GM18502 (cell line): ENCODE data around the gene KRT40.
"Not testable (repeated sequence)": the region's sequence is repeated elsewhere in the genome, so short reads cannot be mapped to it uniquely, and the experiment has no call there.

Experiments used
- ATAC-seq: cut with Tn5 transposase; IDR thresholded peaks from one replicate; pipeline ENCODE4 v1.9.1; 2021; ENCODE audit warnings: mild to moderate bottlenecking; ENCODE audit not compliant: unreplicated experiment, poor library complexity

The KRT40 gene

DNA sequence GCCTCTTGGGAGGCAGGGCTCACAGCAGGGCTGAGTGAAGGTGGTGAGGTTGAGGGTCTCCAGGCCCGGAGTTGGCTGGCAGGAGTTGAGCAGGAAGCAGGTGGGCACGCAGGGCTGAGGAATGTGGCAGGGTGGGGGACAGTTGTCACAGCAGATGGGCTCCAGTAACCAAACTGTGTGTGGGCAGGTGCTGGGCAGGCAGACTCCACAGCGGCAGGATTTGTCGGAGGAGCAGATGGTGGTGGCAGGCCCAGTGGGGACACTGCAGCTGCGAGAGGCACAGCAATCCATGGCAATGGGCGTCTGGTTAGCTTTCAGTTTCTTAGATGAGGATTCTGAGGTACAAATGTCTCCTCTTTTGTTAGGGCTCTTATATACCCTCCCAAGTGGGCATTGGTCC lies 15.4 kb upstream of the KRT40 start, which contains the start of gene KRTAP3-2:
KRTAP3-2 (minus strand) TSS at position 344 of the 400 bp plus-strand sequence; CDS start at position 291, 53 bp downstream.
- not testable (repeated sequence) for ATAC-seq

DNA sequence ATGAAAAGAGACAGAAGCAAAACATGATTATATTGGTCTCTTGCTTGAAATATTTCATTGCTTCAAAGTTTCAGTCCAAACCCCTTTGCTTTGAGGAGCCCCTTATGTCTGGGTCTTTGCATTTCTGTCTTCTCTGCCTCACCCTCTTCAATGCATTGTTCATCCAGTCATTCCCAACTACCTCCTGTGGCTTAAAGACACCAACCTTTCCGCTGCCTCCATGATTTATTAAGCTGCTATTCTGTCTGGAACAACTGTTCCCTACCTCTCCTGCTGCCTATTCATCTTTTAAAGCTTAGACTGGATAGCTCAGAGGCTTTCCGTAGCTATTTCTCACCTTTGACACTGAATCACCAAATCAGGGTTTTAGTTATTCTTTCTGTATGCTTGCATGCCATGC lies 13.2 kb upstream of the KRT40 start:
- ATAC-seq: no peak

DNA sequence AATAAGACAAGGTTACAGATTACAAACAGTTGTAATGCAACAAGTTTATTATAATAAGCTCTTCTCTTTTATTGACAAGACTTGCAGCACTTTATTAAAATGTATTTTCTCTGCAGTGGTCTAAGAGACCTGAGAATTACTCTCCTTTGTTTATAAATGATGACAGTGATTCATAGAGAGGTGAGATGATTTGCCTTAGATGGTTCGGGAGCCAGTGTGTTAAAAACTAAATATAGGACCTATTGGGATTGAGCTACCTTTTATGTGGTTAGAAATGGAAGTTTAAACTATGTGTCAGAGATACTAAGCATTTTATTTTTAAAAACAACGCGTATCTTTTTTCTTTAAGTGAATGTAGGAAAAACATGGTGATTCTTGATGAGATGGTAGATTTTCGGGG lies 12.7 kb upstream of the KRT40 start:
- no peak for ATAC-seq

DNA sequence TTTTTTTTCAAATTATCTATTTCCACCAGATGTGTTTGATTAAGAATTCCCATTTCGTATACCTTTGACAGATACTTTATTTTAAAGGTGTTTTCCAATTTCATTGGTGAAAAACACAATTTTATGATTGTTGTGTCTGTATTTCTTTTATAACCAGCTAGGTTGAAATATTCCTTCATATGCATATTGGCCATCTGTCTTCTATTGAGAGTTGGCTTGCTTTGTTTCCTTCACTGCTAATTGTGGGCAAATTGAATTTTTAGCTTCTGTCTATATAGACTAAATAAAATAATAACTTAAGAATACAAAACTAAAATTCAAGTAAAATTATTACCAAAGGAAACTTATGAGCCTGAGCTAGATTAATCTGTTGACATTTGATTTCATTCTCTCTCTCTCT lies 11.0 kb upstream of the KRT40 start:
- ATAC-seq: no peak

DNA sequence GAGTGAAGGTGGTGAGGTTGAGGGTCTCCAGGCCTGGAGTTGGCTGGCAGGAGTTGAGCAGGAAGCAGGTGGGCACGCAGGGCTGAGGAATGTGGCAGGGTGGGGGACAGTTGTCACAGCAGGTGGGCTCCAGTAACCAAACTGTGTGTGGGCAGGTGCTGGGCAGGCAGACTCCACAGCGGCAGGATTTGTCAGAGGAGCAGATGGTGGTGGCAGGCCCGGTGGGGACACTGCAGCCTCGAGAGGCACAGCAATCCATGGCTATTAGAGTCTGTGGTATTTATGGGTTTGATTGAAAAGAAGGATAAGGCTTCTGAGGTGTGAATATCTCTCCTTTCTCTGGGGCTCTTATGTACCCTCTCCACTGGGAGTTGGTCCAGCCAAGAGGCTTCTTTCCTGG lies 9.7 kb upstream of the KRT40 start, which contains the start of gene KRTAP3-3:
KRTAP3-3 (minus strand) TSS at position 326 of the 400 bp plus-strand sequence; CDS start at position 259, 67 bp downstream.
- ATAC-seq: no peak

DNA sequence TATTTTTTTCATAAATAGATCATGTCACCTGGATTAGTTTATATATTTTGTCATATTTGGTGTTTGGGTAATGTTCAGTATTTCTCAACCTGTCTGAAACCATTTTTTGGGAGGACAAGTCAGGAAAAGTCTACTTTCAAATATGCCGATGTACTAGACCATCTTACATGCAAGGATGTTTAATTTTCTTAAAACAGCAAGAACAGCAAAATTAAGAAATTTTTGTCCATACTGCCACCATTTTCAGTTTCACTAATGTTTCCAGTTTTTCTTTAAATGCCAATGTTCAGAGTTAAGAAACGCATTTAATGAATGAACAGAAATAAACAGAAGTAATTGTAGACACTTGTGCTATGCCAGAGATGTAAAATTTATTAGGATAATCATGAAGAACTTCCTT lies 9.0 kb upstream of the KRT40 start:
- no peak for ATAC-seq

DNA sequence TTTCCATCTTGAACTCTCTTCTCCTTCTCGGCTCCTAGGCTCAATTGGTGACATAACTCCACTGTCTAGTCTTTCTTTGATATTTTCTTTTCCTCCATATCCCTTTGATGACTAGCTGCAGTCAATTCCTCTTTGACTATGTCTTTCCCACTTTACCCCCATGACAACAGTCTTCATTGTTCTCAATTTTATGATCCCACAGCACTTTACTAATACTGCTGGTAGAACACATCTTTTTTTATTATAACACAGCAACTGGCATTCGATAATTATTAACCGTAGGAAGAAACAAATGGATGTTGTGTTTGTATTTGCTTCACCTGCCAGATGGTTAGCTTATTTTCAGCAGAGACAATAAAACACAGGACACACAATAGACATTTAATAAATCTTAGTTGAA lies 8.5 kb upstream of the KRT40 start:
- ATAC-seq: no peak

DNA sequence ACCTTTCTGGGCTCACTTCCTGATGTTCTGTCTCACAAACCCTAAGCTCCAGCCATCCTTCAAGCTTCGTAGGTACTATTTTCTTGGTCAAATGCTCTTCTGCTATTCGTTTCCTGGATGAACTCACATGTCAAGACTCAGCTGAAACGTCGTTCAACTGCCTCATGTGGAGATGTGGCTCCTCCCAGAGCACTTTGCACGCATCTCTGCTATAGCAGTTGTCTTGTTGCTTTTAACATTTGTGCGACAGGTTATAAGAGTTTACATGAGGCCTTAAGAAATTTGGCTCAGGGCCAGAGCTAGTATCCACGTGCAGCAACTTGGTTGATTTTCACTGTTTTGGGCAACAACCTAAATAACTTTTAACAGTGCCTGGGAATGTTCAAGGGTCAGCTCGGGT lies 2.8 kb upstream of the KRT40 start:
- ATAC-seq: no peak

DNA sequence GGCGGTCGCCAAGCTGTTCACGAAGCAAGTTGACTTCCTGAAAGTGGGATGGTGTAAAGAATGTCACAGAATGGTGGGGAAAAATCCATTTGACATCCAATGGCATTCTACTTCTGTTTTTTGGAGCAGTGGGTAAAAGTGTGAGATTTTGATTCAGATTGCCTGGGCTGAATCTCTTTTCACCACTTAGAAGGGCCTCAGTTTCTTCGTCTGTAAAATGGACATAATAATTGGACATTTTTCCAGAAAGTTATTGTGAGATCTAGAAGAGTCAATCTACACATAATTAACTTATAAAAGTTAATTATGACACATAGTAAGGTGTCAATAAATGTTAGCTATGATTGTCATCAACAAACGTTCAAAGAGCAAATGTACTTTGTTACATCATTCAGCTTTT lies 3.0 kb downstream of the KRT40 start:
- ATAC-seq: no peak

DNA sequence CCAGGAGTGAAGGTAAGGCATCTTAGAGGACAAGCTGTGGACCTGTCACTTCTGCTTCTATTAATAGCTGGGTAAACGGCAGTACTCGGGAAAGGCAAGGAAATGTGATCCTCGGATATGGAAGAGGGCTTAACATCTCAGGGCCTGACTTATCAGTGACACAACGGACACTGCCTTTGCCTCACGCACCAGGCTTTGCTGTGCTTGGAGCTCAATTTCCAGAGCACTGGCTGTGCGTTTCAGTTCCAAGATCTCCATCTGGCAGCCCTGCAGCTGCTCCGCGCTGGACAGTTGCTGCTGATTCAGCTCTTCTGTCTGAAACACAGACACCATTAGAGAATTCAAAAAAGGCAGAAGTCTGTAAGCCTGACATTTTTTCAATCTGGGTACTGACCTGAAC lies 3.5 kb downstream of the KRT40 start:
- no peak for ATAC-seq

DNA sequence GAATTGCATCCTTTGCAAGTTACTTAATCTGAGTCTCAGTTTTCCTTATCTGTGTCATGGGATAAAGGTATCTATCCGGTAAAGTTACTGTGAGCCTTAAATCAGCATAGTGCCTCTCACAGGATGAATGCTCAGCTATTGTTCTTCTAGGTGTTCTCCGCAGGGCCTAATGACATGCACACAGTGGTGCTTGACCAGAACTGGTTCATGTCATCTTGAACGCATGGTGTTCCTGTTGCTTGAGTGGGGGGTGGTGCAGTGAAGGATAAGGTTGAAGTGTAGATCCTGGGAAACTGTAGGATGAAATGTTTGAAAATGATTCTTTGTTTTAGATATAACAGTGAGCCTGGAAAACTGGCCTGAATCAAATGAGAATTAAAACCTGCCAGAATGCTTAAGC lies 4.0 kb downstream of the KRT40 start:
- no peak for ATAC-seq

DNA sequence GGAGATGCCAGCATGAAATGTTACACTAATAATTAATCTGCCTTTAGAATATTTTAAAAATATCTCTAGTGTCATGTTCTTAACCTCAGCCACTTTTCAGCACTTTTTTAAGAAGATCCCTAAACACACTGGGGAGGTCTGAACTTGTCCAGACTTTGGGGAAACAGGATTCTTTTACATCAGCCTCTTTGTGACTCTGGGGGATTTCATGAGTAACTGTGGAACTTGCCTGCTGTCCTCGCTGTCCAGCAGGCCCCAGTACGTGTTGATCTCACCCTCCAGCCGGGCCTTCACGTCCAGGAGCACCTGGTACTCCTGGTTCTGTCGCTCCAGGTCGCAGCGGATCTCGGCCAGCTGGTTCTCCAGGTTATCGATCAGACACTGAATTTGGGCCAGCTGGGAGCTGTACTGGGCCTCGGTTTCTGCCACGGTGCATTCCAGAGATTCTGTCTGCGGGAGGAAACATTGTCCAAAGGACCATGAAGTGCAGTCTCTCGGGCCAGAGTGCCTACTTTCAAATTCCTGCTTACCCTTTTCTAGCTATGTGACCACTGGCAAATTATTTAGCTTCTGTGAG lies 5.5 kb downstream of the KRT40 start:
- ATAC-seq: no peak

DNA sequence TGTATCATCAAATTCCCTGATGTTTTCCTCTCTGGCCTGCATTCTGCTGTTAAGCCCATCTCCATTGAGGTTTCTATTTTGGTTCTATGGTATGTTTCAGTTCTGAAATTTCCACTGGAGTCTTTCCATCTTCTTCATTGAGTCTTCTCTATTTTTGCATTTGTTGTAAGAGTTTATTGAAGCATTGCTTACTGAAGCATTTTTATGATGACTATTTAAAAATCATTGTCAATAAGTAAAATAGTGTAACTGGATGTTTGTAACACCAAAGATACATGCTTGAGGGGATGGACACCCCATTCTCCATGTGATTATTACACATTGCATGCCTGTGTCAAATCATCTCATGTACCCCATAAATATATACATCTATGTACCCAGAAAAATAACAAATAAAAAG lies 8.6 kb downstream of the KRT40 start:
- ATAC-seq: no peak

DNA sequence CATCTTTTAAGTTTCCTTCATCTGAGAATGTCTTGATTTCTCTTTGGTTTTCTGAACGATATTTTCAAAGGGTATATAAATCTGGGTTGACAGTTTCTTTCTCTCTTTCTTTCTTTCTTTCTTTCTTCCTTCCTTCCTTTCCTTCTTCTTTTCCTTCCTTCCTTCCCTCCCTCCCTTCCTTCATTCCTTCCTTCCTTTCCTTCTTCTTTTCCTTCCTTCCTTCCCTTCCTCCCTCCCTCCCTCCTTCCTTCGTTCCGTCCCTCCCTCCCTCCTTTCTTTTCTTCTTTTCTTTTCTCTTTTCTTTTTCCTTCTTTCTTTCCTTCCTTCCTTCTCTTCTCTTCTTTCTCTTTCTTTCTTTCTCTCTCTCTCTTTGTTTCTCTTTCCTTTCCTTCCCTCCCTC lies 9.8 kb downstream of the KRT40 start:
- no peak for ATAC-seq

DNA sequence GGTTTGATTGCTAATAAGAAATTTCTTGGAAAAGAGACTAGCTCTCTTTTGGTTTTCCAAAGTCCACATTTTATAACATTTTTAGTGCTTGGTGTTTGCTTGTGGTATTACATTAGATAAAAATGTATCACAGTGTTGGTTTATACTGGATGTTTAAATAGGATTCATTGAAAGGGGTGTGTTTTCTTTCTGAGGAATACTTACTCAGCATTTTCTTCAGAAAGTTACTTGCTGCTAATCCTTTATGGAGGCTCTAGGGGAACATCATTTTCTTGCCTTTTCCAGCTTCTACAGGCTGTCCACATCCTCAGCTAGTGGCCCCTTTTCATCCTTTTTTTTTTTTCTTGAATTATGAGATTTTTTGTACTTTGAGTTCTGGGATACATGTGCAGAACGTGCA lies 16.5 kb downstream of the KRT40 start:
- ATAC-seq: no peak

DNA sequence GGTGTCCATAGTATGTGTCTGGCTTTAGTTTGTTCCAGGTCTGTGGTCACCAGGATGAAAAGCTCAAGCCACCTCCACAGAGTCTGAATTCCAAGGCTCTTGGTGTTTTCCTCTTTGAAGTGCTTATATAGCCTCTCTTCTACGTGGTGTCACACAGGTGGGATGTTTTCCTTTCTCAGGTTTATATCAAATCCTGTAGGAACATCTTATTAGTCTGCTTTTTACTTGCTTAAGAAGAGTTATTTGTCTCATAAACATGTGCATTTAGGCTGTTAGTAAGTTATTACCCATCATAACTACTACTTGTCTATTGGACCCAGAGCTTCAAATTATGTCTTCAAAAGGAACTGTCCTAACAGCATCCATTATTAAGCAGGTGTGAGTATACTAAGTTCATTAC lies 17.3 kb downstream of the KRT40 start, which contains the start of gene KRT39:
KRT39 (minus strand) TSS at position 101 of the 400 bp plus-strand sequence; CDS start at position 9, 92 bp downstream.
- no peak for ATAC-seq

DNA sequence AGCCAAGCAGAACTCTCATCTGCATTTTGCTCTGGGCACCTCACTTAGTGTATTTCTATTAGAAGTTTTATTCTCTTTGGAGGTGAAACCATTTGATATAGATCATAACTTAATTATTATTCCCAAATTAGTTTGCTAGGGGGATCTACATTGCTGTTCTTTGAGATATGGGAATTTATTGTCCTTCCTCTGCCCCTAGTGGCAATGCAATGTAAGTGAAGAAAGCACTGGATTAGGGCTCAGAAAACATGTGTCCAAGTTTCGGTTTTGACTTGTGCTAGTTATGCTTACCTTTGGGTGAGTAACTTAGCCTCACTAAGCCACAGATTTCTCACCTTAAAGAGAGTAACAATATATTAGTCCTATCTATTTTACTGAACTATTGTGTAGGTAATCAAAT lies 20.3 kb downstream of the KRT40 start:
- ATAC-seq: no peak

DNA sequence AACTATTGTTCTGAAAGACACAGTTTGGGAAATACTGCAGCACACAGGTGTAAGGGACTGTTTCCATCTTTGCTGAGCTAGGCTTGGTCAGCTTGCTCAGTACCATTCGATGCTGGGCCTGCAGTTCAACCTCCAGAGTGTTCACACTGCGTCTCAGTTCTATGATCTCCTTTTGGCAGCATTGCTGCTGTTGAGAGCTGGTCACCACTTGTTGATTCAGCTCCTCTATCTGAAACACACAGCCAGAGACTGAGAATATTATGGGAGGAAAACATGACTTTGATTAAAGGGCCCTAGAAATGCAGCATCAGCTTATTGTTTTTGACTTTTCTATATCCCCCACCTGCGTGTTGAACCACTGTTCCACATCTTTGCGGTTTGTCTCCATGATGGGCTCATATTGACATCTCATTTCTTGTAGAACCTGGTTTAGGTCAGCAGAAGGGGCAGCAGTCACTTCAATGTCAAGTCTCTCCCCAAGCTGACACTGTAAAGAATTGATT lies 22.0 kb downstream of the KRT40 start:
- no peak for ATAC-seq

DNA sequence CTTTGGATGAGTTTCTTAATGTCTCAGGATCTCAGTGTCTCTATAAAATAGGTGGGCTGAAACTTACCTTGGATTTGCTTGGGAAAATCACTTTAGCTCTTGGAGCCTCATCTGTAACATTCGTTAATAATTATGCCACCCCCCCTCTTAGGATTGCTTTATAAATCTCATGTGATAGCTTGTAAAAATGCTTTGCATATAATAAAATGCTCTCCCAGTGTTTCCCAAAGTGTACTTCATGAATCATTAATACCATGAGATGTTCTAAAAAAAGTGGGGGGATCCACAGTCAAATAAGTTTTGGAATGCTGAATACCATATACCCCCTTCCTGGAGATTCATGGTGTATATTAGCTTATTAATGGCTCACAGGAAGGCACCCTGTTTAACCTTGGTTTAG lies 22.5 kb downstream of the KRT40 start:
- no peak for ATAC-seq

DNA sequence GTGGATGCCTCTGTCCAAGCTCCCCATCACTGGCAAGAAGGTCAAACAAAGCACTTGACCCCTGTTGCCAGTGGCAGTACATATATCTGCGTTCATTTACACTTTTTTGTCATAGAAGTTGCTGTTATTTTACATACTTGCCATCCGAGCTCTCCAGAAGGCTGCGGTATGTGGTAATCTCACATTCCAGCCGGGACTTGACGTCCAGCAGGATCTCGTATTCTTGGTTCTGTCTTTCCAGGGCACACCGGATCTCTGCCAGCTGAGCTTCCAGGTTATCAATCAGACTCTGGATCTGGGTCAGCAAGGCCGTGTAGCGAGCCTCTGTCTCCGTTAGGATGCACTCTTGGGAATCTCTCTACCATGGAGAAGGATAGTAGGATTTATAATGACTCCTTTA lies 24.0 kb downstream of the KRT40 start:
- no peak for ATAC-seq

DNA sequence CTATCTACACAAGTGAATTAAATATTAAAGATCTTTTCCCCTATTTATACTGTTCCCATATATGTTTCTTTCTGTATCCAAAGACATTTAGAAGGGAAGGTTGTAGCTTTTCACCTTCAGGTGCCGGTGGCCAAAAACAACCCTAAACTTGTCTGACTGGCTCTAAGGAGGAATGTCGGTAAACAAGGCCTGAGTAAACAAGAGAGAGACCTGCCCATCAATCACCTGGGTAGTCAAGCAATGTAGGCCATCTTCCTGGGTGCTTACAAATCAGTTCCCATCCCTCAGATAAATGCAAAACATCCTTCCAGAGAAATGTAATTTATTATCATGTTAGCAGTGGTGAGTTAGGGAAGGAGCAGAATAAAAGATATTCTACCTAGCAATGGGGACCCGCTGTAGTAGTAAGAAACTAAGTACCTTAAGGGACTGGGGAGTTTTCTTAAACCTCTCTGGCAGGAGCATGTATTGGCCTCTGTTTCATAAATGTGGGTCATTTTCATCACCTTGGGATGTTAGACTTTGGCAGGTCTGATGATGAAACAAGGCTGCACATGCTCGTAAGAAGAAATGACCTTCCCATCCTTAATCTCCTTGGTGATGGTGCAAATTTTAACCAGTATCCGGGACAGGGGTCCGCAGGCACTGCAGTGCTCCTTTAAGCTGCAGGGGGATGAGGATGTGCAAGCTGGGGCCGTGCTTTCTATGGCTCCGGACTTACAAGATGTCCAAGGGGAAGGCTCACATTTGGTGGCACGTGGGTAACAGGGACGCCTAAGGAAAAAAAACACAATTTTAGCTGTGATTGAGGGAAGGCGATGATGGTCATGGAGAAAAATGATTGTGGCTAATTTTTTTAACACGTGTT lies 25.8 kb downstream of the KRT40 start:
- no peak for ATAC-seq
